Endometrium (tissue), 2 donors: Measurements from ENCODE around the gene CARD10.
"Not testable (repeated sequence)": the region's sequence is repeated elsewhere in the genome, so short reads cannot be mapped to it uniquely, and the experiment has no call there.

Experiments used
- FAIRE-seq: peaks from 2 replicates; lab custom pipeline; 2012; peaks lifted over from hg19 to GRCh38; lab: Jason Lieb, UNC
- donor health status: control.
- donor health status: control.

CARD10 gene

DNA sequence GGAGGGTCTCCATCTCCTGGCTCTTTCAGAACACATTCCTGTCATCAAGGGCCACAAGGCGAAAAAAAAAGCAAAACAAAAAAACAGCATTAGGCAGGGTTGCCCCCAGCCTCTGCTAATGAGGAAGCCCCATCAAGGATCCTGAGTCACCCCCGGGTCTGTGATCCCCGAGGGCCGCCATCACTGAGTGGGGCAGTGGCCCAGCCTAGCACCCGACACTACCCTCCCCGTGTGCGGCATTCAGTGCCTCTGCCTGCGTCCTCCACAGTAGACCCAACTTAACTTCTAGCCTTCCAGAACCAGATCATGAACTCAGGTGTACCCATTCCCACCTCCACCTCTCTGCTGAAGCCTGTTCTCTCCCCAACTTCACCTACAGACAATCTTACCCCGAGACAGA, 34.5 kb upstream of the CARD10 start:
- no peak for FAIRE-seq

DNA sequence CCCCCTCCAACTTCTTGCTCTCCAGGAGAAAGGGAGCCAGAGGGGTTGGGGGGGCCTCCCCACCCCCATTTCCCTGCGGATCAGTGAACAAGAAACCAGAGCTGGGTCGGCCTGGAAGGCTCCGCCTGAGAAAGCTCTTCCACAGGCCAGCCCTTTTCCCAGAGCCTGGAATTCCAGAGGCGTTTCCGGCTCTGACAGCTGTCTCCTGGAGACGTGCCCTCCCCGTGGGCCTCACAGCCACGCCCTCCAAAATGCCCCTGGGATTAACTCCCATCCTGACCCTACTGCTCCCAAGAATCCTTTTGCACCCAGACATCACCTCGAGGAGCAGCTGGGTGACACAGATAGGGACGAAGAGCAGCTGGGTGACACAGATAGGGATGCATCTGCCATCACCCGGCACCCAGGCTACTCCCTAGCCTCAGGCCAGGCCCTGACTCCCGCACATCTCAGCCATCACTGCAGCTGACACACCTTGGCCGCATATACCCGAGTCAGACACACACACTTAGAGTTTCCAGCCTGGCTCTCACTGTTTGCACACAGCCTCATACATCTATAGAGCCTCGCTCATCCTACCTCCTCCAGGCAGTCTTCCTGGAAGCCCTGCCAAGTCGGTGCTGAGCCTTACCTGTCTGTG, 33.4 kb upstream of the CARD10 start:
- no peak for FAIRE-seq

DNA sequence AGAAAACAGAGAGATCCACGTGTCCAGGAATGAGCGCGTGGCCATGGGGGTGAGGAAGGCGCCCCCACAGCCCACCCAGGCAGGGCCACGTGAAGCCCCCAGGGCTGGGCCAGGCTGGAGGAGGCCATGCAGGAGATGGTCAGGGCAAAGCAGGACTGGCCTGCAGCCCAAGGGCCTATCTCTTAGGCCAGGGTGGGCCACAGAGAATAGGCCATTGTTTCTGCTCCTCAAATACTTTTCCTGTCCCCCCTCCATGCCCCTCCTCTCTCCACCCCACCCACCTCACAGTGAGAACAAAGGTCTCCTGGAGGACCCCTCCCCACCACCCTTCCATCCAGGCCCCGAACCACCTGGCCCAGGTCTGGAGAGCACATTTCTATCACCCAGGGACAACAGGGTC, 32.8 kb upstream of the CARD10 start:
- no peak for FAIRE-seq

DNA sequence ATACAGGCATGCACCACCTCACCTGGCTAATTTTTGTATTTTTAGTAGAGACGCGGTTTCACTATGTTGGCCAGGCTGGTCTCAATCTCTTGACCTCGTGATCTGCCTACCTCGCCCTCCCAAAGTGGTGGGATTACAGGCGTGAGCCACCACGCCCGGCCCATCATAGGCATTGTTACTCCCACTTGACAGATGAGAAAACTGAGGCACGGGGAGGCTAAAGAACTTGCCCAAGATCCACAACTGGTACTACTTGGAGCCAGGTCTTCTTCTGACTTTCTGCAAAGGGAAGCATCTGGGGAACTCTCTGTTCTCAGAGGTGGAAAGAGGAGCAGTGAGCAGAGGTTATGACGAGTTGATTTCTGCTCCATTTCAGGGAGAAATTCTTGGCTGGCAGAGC, 31.7 kb upstream of the CARD10 start:
- not testable (repeated sequence) for FAIRE-seq

DNA sequence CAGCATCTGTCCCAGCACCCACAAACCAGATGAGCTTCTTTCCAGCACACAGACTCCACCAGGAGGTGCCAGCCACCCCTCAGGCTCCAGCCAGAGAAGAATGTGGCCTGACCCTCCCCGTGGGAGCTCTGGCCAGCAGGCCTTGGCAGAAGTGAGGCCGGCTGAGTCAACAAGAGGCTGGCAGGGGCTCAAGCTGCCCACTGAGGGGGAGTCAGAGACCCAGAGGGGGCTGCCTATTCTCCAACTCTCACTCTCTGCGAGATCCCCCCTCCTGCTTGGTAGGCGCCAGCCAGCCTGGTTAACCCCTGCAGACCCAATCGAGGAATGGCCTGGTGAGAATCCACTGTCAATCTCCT, 30.5 kb upstream of the CARD10 start:
- no peak for FAIRE-seq

DNA sequence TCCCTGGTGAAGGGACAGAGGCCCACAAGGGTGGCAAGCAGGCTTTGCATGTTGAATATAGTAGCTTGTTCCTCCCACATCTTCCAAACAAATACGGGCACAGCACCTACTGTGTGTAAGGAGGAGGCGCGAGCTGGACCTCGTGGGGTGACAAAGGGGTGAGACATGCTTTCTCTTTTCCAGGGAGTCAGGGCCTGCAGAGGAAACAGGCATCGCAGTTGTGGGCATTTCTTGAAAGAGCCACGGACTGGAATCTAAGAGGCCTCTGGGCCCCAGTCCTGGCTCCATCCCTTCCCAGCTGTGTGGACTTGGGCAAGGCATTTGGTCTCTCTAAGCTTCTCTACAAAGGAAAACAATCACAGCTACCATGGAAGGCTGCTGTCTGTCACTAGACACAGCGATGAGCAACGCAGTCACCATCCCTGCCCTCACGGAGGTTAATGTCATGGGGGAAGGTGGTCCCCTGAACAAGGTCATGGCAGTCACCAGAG, 28.1 kb upstream of the CARD10 start:
- no peak for FAIRE-seq

DNA sequence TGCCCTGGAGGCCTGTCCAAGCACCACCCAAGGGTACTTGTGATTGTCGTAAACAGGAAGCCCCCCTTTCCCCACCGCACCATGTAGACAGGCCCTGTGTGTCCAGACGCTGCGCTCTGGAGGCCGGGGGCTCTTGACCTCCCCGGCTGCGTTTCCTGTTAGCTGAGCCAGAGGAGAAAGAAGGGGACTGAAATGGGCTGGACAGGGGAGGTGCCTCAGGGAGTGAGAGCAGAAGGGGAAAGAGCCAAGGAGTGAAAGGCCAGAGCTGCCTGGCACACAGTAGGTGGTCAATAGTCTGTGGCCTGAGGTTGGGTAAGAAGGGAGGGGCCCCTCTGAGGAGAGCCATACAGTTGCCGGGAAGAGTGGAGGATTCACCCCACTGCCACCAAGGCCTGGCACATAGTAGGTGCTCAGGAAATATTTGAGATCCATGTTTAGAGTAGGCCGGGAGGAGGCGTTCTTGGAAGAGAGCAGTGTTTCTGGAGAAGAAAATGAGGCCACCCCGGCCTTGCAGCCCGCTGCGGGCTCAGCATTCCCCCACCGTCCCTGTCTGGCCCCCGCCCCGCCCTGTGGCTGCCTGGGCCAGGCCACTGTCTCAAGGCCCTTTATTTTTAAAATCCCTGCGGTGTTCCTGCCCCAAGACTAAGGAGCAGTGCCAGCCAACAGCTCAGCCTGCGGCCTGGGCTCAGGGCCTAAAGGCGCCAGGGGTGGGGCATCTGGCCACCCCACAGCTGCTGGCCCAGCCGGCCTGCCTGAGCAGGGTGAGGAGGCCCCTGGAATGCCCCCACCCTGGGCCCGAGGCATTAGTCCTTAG, 27.4 kb upstream of the CARD10 start:
- peak; percentile 67 for FAIRE-seq

DNA sequence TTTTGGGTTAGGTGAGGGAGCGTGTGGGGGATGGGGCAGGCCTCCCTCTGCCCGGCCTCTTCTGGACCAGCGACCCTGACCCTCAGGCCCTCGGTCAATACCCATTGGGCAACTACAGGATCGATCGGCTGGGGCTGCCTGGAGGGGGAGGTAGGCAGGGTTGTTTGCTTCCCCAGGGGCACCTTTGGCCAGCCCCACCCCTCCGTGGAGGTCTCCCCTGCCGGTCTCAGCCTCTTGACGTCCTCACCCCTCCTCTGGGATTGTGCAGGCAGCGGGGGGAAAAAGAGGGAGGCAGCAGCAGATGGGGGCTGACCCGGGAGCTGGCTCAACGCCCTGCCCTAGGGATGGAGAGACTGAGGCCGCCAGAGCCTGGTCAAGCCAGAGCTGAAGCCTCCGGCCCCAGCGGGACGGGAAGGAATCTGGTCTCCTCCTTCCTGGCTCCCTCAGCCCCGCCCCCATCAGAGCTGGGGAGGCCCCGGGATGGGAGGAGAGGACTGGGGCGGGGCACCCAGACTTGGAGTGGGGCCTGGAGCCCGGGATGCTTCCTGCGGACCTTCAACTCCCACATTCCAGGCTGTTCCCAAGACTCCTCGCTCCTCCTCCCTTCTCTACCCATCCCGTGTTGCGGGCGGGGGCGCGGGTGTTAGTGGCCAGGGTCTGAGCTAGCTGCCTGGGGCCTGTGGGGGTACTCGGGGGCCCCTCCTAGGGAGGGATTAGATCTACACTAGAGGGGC, 26.7 kb upstream of the CARD10 start:
- FAIRE-seq = peak; percentile 86

DNA sequence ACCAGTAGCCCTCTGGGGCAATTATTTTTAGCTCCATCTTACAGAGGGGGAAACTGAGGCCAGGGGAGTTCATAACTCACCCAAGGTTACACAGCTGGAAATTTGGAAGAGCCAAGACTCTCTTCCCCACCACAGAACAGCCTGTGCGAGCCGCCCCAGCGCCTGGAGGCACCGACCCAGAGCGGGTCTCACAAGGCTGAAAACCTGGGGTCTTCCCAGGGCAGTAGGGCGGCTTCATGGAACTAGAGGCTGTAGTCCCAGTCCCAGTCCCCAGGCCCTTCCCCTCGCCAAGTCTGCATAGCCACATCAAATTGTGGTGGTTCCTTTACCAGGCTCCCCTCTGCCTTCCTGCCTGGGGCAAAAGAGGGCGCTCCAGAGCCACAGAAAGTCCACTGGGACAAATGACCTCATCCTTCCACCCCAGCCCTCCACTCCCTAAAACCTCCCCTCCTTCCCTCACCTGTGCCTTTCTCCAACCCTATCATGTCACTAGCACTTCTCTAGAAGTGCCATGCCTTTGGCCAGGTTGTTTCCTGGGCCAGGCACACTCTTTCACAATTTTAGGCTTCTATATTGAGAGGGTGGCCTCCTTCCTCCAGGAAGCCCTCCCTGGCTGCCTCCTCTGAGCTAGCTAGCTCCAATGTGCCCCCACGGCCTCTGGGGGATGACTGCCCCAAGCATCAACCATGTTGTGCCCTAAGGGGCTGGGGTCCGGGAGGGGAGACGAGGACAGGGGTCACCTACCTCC, 25.9 kb upstream of the CARD10 start:
- no peak for FAIRE-seq

DNA sequence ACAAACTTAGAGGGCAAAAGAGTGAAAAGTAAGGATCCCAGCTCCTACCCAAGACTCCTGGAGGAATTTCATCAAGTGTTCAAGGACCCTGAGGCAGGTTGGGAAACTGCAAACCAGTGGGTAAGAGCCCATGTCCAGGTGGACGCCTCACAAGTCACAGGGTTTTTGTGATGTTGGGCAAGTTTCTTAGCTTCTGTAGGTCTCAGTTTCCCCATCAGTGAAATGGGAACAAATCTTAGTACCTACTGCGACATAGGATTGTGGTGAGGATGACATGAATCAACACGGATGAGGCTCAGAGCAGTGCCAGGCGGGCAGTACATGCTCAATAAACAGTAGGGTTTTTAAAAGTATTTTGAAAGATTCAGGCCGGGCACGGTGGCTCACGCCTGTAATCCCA, 23.7 kb upstream of the CARD10 start:
- FAIRE-seq = no peak

DNA sequence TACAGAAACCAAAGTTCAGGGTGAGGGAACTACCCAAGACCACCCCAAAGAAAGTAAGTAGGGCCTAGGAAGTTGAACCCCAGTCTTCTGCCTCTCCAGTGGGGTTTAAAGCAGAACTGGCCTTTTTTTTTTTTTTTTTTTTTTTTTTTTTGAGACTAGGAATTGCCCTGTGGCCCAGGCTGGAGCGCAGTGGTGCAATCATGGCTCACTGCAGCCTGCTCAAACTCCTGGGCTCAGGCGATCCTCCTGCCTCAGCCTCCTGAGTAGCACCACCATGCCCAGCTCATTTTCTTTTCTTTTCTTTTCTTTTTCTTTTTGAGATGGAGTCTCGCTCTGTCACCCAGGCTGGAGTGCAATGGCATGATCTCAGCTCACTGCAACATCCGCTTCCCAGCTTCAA, 23.2 kb upstream of the CARD10 start:
- not testable (repeated sequence) for FAIRE-seq

DNA sequence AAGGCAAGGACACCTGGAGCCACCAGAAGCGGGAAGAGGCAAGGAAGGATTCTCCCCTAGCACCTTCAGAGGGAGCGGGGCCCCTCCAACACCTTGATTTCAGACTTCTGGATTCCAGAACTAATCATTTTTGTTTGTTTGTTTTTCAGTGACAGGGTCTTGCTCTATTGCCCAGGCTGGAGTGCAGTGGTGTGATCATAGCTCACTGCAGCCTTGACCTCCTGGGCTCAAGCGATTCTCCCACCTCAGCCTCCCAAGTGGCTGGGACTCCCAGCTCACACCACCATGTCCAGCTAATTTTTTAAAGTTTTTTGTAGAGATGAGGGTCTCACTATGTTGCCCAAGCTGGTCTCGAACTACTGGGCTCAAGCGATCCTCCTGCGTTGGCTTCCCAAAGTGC, 20.6 kb upstream of the CARD10 start:
- not testable (repeated sequence) for FAIRE-seq

DNA sequence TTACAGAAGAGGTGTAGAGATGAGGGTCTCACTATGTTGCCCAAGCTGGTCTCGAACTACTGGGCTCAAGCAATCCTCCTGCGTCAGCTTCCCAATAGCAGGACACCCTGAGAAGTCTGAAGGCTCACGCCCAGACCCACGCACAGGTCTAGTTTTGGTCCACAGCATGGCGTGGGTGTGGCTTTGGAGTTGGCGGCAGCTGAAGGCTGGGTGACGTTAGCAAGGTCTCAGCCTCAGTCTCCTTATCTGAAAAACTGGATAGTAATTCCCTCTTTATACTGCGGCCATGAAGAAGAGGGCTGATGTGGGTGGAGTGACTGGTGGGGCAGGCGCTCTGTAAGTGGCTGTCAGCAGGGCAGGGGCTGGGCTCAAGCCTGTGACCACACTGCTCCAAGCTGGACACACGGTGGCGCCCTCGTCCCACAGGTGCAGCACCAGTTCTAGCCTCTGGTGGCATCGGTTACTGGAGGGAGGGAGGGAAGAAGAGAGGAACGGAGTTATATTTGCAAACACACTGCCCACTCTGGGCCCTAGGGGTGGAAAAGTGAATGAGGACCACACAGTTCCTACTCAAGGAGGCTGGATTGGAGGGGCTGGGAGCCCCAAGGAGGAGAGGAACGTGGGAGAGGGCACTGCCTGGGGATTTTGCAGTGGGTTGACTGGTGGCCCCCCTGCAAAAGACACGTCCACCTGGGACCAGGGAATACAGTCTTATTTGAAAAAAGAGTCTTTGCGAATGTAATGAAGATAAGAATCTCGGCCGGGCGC, 19.6 kb upstream of the CARD10 start:
- peak; percentile 58 for FAIRE-seq

DNA sequence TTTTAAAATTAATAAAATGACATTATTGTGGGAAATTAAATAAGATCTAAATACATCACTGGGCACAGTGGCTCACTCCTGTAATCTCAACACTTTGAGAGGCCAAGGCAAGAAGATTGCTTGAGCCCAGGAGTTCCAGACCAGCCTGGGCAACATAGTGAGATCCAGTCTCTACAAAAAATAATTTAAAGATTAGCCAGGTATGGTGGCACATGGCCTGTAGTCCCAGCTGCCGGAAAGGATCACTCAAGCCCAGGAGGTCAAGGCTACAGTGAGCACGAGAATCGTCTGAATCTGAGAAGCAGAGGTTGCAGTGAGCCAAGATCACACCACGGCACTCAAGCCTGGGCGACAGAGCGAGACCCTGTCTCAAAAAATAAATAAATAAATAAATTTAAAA, 15.9 kb upstream of the CARD10 start:
- no peak for FAIRE-seq

DNA sequence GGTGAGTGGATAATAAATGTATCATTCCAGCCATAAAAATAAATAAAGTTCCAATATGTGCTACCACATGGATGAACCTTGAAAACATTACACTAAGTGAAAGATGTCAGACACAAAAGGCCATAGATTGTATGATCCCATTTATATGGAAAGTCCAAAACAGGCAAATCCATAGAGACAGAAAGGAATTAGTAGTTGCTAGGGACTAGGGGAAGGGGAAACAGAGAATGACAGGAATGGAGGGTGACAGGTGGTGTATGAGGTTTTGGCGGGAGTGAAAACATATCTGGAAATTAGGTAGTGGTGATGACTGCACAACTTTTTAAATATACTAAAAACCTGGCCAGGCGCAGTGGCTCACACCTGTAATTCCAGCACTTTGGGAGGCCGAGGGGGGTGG, 15.2 kb upstream of the CARD10 start:
- no peak for FAIRE-seq

DNA sequence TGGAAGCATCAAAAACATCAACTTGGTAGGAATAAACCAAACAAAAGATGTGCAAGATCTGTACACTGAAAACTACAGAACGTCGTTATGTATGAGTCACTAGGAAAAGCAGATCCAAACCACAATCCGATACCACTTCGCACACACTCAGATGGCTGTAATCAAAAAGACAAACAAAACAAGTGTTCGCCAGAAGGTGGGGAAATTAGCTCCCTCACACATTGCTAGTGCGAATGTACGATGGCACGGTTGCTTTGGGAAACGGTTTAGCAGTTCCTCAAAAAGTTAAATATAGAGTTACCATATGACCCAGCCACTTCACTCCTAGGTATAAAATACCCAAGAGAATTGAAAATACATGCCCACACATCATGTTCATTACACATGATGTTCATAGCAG, 14.8 kb upstream of the CARD10 start:
- no peak for FAIRE-seq

DNA sequence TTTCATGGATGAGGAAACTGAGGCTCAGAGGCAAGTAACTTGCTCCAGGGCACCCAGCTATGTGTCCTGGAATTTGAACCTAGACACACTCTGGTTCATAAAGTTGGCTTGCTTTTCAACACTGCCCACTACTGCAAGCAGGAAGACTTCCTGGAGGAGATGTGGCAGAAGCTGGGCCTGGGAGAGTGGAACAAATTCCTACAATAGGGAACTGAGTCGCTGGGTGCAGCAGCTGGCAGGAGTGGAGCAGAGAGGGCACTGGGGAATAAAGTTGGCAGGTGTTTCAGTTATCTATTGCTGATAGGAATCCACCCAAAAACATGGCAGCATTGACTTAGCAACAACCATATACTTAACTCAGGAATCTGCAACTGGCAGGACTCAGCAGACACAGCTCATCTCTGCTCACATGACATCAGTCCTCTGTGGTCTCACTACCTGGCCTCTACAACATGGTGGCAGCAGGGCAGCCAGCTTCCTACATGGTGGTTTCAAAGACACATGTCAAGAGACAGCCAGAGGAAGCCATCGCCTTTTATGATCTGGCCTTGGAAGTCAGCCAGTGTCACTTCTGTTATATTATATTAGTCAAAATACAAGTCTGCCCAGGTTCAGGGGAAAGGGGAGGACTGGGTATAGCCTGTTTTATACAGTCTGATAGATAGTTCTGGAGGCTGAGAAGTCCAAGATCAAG, 10.6 kb upstream of the CARD10 start:
- FAIRE-seq = no peak

DNA sequence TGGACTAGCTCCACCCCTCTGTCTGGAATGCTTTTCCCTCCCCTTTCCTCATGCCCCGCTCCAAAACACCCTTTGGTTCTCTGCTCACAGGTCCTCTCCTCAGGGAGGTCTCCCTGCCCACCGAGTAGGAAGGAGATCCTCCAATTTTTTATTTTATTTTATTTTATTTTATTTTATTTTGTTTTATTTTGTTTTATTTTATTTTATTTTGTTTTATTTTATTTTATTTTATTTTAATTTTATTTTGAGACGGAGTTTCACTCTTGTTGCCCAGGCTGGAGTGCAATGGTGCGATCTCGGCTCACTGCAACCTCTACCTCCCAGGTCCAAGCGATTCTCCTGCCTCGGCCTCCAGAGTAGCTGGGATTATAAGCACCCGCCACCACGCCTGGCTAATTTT, 8.7 kb upstream of the CARD10 start:
- not testable (repeated sequence) for FAIRE-seq

DNA sequence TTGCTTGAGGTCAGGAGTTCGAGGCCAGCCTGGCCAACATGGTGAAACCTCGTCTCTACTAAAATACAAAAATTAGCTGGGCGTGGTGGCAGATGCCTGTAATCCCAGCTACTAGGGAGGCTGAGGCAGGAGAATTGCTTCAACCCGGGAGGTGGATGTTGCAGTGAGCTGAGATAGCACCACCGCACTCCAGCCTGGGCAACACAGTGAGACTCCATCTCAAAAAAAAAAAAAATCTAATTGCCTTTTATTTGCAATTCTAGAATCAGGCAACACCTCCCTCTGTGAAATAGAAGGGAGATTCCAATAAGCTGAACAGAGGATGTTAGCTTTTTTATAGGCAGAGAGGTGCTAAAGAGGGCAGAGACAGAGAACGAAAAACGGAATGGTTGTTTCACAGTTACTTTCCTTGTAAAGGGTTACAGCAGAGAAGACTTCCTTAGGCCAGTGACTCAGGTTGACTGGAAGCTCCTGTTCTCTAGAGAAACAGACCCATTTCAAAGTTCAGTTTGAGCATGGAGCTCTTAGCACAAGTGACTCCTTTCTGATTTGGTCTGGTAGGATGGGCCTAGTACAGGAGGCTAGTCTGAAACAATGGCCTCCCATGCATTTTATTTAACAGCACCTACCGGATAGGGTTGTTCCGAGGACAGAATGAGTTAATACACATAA, 8.0 kb upstream of the CARD10 start:
- FAIRE-seq = not testable (repeated sequence)

DNA sequence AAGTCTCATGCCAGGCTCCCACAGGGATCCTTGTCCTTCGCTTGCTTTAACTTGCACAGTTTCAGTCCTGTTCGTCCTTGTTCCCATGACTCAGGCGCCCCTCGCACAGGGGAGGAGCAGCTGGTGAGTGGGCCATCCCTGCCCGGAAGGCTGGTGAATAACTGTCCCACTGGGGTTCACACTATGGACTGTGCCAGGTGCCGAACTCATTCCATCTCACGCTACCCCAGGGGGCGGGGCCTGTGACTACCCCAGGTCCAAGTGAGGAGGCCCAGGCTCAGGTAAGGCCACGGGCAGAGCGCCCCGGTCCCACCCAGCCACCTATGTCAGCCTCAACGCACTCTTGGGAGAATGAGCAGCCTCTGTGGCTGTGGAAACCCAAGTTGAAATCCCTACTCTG, 7.2 kb upstream of the CARD10 start:
- FAIRE-seq = no peak
